ENCODE measurements around the gene CCDC157.
"Not testable (repeated sequence)": the region's sequence is repeated elsewhere in the genome, so short reads cannot be mapped to it uniquely, and the experiment has no call there.

The CCDC157 gene

DNA sequence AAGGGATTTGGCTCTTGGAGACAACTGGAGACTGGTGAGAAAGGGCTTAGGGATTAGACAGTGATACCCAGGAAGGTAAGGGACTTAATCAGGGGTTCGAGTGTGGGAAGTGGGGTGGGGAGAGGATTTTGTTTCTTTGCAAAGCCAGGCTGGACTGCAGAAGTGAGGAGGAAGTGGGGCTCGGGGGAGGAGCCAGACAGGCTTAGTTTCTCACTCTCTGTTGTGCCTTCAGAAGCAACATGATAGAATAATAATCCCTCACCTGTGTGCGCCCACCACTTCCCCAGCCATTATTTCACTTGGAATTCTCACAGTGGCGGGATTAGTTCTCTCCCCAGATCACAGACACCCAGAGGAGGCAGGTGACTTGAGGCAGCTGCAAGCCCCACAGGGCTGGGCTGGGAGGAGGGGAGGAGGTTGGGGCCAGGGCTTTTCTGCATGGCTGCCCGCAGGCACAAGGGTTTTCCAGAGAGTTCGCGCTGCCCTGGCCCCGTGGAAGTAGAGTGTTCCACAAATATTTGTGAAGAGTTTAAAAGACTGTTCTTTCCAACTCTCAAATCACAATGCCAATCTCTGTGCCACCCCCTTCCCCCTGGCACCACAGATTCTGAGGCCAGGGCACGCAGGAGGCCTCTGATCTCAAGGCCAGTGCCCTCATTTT, 36.0 kb downstream of the CCDC157 start:
- DNase-seq: no peak

DNA sequence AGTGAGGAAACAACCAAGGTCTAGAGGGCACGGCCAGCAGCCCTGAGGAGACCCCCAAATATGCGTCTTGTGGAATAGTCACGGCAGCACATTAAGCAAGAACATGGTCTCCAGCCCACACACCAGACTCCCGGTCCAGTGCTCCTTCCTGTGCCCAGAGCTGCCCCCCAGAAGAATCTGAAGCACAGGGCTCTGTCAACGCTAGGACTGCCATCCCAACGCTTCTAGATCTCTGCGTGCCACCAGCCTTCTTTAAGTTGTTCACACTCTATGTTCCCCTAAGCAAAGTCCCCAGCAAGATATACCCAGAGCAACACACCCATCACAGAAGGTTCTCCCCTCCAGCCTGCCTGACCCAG, 36.5 kb downstream of the CCDC157 start:
- DNase-seq: no peak

DNA sequence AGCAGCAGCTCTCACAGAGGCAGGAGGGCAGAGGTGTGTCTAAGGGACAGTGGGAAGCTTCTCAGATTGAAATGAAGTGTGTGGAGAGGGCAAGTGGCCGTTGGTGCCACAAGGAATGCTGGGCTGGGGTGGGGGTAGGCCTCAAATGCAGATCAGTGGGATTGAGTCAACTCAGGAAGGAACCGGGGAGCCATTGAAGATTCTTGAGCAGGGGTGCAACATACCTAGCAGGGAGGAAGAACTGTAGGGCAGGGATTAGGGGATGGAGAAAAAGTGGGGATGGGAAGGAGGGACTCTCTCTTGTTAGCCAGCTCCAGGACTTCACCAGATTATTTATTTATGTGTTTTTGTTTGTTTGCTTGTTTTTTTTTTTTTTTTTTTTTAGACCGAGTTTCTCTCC, 37.1 kb downstream of the CCDC157 start:
- no peak for DNase-seq

DNA sequence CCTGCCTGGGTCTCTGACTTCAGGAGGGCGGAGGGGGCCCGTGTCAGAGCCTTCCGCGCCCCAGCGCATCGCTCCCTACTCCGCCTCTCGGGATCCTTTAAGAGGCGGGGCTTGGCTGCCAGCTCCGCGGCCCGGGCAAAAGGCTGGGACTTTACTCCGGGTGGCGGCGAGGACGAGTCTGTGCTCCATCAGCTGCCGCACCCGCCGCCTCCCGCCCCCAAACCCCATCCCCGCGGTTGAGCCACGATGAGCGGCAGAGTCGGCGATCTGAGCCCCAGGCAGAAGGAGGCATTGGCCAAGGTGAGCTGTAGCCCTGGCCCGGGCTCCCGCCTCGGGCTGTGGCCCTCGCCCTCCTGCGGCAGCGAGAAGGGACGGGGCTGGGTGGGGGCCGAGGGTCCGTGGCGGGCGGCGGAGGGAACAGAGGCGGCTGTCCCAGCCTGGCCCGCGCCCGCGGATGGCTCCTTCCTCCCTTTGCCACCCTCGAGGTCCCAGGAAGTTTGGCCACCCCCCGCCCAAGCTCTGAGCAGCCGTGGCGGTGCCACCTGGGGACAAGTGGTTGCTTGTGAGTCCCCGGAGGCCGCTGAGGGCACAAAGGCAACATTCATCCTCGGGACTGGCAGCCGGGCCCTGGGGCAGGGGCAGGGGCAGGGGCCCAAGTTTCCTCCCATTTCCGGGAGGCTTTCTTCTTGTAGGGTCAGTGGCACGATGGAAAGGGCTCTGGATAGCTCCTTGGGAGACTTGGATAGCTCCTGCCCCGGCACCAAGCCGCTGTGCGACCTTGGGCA, 40.3 kb downstream of the CCDC157 start, which contains the start of gene SEC14L2:
TSS of gene SEC14L2 (plus strand) at position 148 of the 785 bp plus-strand sequence. CDS start at position 247, 99 bp downstream.
- no peak for DNase-seq

DNA sequence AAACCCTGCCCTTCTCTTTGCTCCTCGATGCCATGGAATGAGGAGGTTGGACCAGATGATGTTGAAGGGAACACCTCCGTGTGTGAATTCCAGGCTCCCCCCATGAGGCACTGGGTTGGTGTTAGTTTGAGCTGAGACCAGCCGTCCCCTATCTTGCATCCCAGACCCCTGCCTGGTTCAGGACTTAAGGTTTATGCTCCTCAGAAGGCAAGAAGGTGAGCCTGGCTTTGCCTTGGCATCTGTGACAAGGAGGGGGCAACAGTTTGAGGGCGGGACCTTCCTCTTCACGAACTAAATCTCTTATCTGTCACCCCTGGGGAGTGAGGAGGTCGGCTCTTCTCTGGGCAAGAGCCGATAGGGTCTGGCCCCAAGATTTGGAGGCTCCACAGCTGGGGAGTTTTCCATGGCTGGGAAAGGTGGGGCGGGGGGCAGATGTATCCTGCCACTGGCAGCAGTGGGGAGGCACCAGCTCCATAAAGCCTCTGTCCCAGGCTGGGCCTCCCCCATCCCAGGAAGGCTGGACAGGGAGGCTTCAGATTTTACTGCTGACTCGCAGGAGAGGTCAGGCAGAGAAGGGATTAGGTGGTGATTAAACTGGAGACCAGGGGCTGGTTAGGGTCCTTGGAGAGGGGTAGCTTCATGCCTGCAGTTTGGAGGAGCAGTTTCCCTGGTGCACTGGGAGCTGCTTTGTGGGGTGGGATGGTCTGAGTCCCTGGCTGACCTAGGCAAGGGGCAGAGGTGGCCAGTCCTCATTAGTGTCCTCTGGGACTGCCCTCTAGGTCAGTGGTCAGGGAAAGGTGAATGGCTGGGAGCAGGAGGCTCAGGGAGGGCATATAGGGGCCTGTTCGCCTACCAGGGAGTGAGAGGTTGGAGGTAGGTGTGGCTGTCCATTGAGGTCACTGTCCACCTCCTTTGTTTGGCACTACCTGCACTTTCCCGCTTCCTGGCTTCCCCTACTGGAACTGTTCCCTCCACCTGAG, 41.1 kb downstream of the CCDC157 start:
- no peak for DNase-seq

DNA sequence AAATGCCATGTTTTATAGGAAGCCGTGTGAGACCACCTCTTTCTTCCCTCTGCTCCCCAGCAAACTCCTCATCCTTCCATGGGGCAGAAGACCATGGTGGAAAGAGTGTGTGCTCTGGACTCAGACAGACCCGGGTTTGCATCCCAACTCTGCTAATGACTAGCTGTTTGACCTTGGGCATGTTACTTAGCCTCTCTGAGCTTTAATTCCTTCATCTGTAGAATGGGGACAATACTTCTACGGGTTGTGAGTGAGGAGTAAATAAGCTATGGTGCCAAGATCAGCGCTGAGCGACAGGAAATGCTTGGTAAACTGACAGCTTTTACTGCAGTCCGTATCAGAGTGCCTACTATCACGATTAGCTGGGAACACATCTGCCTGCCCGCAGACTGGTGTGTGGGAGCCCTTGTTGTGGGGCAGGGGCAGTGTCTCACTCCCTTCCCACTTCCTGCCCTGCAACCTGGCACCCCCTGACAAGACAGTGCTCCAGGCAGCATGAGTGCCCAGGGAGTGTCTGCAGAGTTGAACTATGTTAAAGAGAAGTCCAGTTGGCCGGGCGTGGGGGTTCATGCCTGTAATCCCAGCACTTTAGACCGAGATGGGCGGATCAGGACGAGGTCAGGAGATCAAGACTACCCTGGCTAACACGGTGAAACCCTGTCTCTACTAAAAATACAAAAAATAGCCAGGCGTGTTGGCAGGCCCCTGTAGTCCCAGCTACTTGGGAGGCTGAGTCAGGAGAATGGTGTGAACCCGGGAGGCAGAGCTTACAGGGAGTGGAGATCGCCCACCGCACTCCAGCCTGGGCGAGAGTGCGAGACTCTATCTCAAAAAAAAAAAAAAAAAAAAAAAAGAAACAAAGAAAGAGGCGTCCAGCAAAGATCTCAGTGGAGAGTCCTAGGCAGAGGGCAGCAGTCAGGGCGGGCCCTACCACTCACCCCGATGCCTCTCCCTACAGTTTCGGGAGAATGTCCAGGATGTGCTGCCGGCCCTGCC, 42.2 kb downstream of the CCDC157 start:
- DNase-seq: no peak

DNA sequence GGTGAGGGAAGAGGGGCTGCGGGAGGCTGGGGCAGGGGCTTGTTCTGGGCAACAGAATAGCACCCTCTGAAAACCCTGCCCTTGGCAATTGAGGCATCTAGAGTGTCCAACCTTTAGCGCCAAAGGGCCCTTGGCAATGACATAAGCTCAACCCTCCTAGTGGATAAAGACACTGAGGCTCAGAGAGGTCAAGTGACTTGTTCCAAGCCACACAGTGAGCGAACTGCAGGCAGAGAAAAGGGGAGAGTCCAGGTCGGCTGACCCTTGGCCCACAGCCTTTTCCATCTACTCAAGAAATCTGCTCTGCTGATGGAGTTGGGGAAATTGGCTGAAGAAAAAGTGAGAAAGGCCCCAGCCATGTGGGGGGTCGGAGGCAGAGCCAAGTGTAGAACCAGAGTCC, 42.9 kb downstream of the CCDC157 start:
- DNase-seq: no peak

DNA sequence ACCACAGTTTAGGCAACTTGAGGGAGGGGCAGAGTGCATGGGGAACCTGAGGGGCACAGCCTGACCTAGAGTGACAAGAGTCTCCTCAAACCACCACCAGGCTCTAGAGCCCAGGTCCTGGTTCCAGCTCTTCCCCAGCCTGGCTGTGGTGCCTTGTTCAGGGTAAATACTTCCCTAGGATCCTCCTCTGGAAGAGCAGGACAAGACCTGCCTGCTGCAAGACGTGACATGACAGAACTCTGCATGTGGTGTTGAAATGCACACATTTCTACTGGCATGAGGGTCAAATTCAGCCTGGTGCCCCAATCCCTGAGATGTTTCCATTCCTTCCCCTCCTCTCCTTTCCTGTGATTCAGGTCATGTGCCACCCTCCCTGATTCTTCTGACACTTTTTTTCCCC, 43.4 kb downstream of the CCDC157 start:
- no peak for DNase-seq

DNA sequence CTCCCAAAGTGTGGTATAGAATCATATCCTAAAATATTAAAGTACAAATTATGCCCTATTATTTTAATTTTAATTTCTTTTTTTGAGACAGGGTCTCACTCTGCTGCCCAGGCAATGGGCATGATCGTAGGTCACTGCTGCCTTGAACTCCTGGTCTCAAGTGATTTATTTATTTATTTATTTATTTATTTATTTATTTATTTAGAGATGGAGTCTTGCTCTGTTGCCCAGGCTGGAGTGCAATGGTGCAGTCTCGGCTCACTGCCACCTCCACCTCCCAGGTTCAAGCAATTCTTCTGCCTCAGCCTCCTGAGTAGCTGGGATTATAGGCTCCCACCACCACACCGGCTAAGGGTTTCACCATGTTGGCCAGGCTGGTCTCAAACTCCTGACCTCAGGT, 44.2 kb downstream of the CCDC157 start:
- not testable (repeated sequence) for DNase-seq

DNA sequence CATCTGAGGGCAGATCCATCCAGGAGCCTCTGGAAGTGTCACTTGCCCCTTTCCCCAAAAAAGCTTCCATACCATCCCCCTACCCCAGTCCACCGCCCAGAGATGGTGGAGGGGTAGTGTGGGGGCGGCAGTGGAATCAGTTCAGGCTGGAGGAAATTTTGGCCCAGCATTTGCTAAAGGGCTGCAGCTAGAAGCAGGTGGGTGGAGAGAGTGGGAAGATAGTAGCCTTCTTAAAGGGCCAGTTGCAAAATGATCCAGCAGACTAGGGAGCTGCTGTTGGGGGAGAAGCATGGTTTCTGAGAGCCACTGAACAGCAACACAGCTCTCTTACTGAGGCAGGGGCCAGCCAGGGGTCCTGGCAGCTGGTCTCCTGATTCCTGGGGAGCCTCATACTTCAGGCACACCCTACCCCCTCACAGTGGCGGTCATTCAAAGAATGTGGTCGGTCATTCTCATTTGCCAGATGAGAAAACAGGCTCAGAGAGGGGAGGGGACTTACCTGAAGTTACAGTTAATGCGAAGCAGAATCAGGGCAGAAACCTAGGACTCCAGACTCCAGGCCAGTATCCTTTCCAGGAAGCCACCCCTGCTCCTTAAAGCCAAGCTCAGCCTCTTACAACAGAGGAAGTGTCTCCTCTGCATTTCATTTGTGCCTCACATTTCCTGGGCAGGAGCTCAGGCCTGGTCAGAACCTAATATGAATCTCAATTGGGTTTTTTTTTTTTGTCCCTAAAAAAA, 45.4 kb downstream of the CCDC157 start:
- no peak for DNase-seq

DNA sequence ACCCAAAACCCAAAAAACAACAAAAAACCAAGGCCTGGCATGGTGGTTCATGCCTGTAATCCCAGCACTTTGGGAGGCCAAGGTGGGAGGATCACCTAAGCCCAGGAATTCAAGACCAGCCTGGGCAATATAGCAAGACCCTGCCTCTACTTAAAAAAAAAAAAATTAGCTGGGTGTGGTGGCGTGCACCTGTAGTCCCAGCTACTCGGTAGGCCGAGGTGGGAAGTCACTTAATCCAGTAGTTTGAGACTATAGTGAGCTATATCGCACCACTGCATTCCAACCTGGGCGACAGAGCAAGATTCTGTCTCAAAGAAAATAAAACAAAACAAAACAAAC, 45.9 kb downstream of the CCDC157 start:
- DNase-seq: not testable (repeated sequence)

DNA sequence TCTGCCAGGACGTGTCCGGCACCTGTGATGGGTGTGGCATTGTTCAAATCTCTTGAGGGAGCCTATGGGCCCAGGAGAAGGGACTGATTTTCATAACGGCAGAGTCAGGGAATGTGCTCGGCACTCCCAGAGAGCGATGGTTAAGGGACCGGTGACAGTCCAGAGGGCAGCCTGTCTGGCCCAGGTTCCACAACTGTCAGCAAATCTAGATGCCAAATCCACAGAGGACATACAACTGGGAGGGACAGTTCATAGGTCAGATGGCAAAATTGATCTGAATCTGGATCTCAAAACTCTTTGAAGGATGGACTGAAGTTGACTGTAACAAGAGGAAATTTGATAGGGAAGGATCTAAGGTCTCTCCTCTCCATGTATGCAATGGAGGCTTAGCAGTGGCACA, 47.5 kb downstream of the CCDC157 start:
- DNase-seq: no peak

DNA sequence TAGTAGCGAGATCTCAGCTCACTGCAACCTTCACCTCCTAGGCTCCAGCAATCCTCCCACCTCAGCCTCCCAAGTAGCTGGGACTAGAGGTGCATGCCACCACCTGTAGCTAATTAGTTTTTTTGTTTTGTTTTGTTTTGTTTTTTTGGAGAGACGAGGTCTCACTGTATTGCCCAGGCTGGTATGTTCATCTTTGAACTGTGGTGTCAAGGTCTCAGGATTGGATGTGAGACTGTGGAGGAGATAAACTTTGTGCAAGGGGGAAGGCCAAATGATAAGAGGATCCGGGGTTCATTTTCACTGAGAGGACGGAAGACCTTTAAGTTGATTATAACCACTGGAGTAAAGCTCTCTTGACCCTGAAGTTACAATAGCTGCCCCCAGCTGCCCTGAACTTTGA, 48.9 kb downstream of the CCDC157 start:
- DNase-seq: no peak

DNA sequence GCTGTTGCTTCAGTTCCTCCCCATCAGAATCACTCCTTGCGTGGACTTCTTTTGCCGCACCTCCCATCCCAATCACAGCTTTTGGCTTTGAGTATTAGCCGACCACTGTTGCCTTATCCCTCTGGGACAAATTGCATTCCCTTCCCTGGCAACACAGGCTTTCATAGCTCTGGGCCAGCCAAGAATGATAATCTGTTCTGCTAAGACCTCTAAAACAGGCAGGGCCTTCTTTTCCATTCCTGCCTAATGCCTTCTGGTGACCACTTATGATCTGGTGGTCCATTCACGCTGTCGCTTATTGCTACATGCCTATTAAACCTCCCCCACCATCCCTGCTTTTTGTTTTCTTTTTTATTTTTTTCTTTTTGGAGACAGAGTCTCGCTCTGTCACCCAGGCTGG, 49.6 kb downstream of the CCDC157 start:
- no peak for DNase-seq

DNA sequence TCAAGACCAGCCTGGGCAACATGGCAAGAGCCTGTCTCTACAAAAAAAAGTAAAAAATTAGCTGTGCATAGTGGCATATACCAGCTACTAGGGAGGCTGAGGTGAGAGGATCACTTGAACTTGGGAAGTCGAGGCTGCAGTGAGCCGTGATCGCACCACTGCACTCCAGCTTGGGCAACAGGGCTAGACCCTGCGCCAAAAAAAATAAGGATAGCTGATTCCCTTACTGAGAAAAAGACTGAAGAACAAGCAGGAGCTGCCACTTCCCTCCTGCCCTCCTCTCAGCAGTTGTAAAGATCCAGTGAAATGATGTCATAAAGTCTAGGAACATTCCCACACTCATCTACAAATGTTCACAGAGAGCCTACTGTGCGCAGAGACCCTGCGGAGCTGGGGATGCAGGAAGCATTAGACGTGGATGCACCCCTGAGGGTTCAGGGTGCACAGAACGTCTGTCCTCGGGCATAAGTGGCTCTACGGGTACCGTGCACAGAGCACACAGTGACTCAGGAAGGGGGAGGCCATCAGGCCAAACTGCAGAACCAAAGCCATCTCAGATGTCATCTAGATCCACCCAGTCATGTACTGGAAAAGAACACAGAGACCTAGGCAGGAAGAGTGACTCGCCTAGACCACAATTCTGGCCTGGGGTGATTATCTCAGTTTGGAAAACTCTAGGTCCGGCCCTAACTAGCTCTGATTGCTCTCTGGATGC, 51.7 kb downstream of the CCDC157 start:
- DNase-seq: no peak

DNA sequence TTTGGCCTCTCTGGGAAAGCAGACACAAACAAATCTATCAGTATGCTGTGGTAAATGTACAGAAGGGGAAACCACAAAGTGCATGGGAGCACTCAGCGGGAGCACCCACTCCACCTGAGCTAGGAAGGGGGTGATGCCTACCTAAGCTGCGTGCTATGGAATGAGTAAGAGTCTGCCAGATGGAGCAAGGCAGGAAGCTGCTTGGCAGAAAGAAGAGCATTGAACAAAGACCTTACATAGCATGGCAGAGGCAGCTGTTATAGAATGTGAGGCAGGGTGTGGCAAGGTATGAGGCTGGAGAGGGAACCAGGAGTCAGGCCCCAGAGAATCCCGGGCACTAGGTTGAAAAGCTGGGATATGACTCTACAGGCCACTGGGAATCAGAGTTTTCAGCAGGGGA, 55.0 kb downstream of the CCDC157 start:
- no peak for DNase-seq

DNA sequence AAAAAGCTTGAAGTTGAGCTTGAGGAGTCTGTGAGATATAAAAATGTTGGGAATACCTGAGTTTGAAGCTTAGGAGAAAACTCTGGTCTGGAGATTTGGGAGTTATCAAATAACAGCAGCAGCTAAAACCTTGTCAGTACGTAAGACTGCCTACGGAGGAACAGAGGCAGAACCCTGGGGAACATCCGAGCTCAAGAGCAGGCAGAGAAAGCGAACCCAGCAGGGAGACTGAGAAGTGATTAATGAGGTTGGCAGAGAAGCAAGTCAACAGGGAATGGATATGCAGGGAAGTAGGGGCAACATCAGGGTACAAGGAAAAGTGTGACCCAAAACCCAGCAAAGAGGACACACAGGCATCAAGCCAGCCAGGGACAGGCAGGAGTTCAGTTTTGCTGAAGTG, 56.2 kb downstream of the CCDC157 start:
- DNase-seq: no peak

DNA sequence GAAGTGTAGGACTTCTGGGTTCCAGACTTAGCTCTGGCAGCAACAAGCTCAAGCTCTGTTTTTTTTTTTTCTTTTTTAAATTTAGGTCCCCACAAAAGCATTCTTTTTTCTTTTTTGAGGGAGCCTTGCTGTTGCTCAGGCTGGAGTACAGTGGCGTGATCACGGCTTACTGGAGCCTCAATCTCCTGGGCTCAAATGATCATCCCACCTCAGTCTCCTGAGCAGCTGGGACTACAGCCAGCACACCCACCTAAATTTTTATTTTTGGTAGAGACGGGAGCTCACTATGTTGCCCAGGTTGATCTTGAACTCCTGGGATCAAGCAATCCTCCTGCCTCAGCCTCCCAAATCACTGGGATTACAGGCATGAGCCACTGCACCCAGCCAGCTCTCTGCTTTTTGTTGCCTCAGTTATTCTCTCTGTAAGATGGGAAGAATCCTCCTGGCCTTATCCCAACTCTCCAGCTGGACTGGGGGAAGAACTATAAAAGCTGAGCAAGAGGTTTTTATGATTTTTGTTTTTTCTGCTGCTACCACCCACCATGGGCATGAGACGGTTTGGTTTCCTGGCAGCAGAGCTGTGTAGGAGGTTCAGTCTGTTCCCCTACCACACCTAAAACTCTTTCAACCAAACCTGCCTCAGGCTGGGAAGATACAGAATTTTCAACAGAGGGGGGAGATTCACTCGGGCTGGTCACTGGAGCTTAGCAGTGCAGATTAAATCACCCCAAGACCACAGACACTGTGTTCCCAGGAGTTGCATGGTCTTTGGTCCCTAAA, 57.1 kb downstream of the CCDC157 start:
- DNase-seq: no peak

DNA sequence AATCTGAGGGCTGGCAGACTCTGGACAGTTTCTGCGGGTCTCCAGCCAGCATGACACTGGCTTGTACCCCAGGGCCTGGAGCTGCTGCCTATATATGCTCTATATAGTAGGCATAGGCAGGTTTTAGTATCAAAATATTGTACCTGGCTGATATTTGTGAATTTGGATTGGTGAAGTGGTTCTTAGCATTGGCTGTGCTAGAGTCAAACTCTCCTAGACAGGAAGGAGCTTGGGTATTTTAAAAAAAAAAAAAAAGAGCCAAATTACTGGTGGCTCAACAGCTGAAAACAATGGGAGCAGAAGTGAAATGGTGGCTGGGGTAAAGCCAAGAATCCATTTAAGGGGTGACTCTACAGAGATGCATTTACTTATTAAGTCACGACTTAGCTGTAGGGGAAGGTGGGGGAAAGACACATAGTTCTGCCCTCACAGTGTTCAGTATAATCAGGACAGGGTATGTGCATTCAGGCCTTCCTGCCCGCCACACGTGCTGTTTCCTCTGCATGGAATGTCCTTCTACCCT, 57.8 kb downstream of the CCDC157 start:
- no peak for DNase-seq

DNA sequence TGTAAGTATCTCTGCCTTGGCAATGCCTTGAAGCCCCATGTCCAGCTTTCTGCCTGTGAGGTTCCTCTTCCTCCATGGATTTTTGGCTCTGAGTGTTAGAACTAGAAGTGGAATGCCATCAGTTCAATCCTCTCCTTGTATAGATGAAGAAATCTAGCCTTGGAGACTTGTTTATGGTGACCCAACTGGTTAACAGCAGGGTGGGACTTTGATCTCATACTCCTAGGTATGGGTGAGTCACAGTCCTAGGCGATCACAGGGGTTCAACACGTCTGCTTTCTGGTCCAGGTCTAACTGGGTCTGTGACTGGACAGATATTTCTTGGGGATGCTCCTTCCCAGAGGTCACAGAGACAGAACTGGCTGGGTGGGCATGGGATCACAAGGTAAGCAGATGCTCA, 59.6 kb downstream of the CCDC157 start:
- no peak for DNase-seq
